Astrocyte (in vitro differentiated cells and primary cell): ENCODE data around the gene PPWD1.

Experiments used
- EZH2 ChIP-seq: IDR thresholded peaks from 2 replicates; pipeline ENCODE4 v1.6.1; 2012; ENCODE audit warnings: mild to moderate bottlenecking, low read length, inconsistent platforms; ENCODE audit not compliant: insufficient read depth
- TF ChIP-seq, protein P1 (sequence below): IDR thresholded peaks from 2 replicates; pipeline ENCODE4 v1.5.1; 2011; ENCODE audit warnings: low read depth, mild to moderate bottlenecking, inconsistent platforms, low read length, moderate library complexity; ENCODE audit not compliant: insufficient read depth

- TF ChIP-seq, protein P1, sequence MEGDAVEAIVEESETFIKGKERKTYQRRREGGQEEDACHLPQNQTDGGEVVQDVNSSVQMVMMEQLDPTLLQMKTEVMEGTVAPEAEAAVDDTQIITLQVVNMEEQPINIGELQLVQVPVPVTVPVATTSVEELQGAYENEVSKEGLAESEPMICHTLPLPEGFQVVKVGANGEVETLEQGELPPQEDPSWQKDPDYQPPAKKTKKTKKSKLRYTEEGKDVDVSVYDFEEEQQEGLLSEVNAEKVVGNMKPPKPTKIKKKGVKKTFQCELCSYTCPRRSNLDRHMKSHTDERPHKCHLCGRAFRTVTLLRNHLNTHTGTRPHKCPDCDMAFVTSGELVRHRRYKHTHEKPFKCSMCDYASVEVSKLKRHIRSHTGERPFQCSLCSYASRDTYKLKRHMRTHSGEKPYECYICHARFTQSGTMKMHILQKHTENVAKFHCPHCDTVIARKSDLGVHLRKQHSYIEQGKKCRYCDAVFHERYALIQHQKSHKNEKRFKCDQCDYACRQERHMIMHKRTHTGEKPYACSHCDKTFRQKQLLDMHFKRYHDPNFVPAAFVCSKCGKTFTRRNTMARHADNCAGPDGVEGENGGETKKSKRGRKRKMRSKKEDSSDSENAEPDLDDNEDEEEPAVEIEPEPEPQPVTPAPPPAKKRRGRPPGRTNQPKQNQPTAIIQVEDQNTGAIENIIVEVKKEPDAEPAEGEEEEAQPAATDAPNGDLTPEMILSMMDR = no peak
- TF ChIP-seq EZH2 = no peak
Measured at GRCh38 chr5:65624025-65624570, 61.0 kb downstream of the PPWD1 start, which contains the start of gene TRIM23.
